Left lung (tissue), 10 donors: ENCODE data around the gene SEMA6D. TPM values are rescaled to one million over a fixed set of nuclear protein-coding genes. Genes with fewer than 3 reads are reported as not detected.

Experiments used
- ATAC-seq: fragments of 200-7000 bp; cut with Tn5 transposase; one replicate; pipeline ENCODE4 v1.9.1; 2020; ENCODE audit warnings: moderate library complexity
- DNase-seq, 4 donors: peaks; one replicate each; pipeline ENCODE4 v3.0.0-alpha.2; 2013 to 2020
- H3K27ac ChIP-seq, 2 donors: fragments of 200-600 bp; sonication (generic) in 1 of 2; one replicate each; pipeline versions ENCODE4 v1.5.0 to v1.8.0; 2020 to 2021
- H3K27me3 ChIP-seq, 2 donors: fragments of 200-600 bp; sonication (generic) in 1 of 2; one replicate each; pipeline versions ENCODE4 v1.5.0 to v1.8.0; 2020 to 2021
- H3K36me3 ChIP-seq, 2 donors: fragments of 200-600 bp; sonication (generic) in 1 of 2; one replicate each; pipeline versions ENCODE4 v1.5.0 to v1.8.0; 2020 to 2021
- H3K4me1 ChIP-seq, 2 donors: fragments of 200-600 bp; one replicate each; pipeline ENCODE4 v1.8.0; 2021
- H3K4me3 ChIP-seq, 2 donors: fragments of 200-600 bp; sonication (generic) in 1 of 2; one replicate each; pipeline versions ENCODE4 v1.5.0 to v1.8.0; 2020 to 2021; ENCODE audit warnings: mild to moderate bottlenecking in 1 of 2
- H3K9me3 ChIP-seq, 2 donors: fragments of 200-600 bp; sonication (generic) in 1 of 2; one replicate each; pipeline versions ENCODE4 v1.5.0 to v1.8.0; 2020 to 2021
- CTCF ChIP-seq, 2 donors: fragments of 200-600 bp; sonication (generic) in 1 of 2; IDR thresholded peaks; one replicate each; pipeline versions ENCODE4 v1.5.0 to v1.8.0; 2021; ENCODE audit warnings: antibody characterized with exemption in 2 of 2
- intact Hi-C, 2 donors: fragments of 100-400 bp; cut with DNase I; formaldehyde crosslinking; loops; one replicate each; pipeline versions ENCODE4 v1.11.2 to v1.14.2; 2022
- polyA plus RNA-seq, 6 donors: library from polyadenylated mRNA; unstranded; fragments of 120-200 nt; gene quantifications; one replicate each; pipeline ENCODE4 v1.2.1, GENCODE V29; 2013; ENCODE audit not compliant: insufficient read length in 6 of 6
- total RNA-seq, 2 donors: library from RNA; stranded (reverse); fragmentation: NEBNext Ultra II Directional; extraction: Animal tissue kit (Norgen Biotek cat#: 25700); gene quantifications; one replicate each; pipeline ENCODE4 v1.2.1, GENCODE V29; 2021
- donor health status: DM: no; HTN: yes; CAD: no.
- donor health status: DM: no; HTN: no; CAD: no.

Gene SEMA6D
- total and polyA plus RNA-seq, 8 donors, result 5.9 to 48.2 (median 39.6) TPM

GRCh38 chr15:47792231-47792630 is 74.9 kb downstream of the SEMA6D start:
- Histone ChIP-seq H3K4me1 (no peaks in the 10 kb centered on the region), H3K36me3 (no peaks in the 10 kb centered on the region), H3K27me3 (no peaks in the 10 kb centered on the region), H3K4me3 (no peak overlapping the region), H3K9me3 (no peaks in the 10 kb centered on the region), H3K27ac (no peak overlapping the region)
- TF ChIP-seq CTCF (IDR thresholded peaks at IDR 0.05), result no peak
- ATAC-seq (no peak), DNase-seq (no peak)
- intact Hi-C loops, result no loop called here

GRCh38 chr15:47794252-47794914 is 77.1 kb downstream of the SEMA6D start:
- H3K27me3 ChIP-seq, result no peaks in the 10 kb centered on the region
- TF ChIP-seq CTCF (IDR thresholded peaks at IDR 0.05), result no peak
- no peaks in the 10 kb centered on the region for H3K4me1 ChIP-seq
- intact Hi-C loops, result no loop called here
- DNase-seq (no peak), ATAC-seq (no peak)
- H3K4me3 ChIP-seq, result no peak overlapping the region
- no peaks in the 10 kb centered on the region for H3K9me3 ChIP-seq
- H3K36me3 ChIP-seq, result no peaks in the 10 kb centered on the region
- no peak overlapping the region for H3K27ac ChIP-seq

- no peak overlapping the region for H3K4me3 ChIP-seq
- TF ChIP-seq CTCF (IDR thresholded peaks at IDR 0.05), result no peak
- DNase-seq, result no peak
- no peaks in the 10 kb centered on the region for H3K36me3 ChIP-seq
- no peaks in the 10 kb centered on the region for H3K9me3 ChIP-seq
- intact Hi-C loops, result no loop called here
- no peaks in the 10 kb centered on the region for H3K4me1 ChIP-seq
- no peak overlapping the region for H3K27ac ChIP-seq
- ATAC-seq, result no peak
- no peaks in the 10 kb centered on the region for H3K27me3 ChIP-seq
Measured at GRCh38 chr15:47795864-47796263, 78.6 kb downstream of the SEMA6D start.

- TF ChIP-seq CTCF (IDR thresholded peaks at IDR 0.05), result no peak
- H3K36me3 ChIP-seq, result no peaks in the 10 kb centered on the region
- H3K27me3 ChIP-seq, result no peaks in the 10 kb centered on the region
- H3K27ac ChIP-seq, result no peak overlapping the region
- H3K4me3 ChIP-seq, result no peak overlapping the region
- intact Hi-C loops, result no loop called here
- no peak for DNase-seq
- H3K4me1 ChIP-seq, result no peaks in the 10 kb centered on the region
- no peak for ATAC-seq
- H3K9me3 ChIP-seq, result no peaks in the 10 kb centered on the region
Measured at GRCh38 chr15:47796339-47796738, 79.0 kb downstream of the SEMA6D start.

GRCh38 chr15:47796830-47797229 is 79.5 kb downstream of the SEMA6D start:
- TF ChIP-seq CTCF (IDR thresholded peaks at IDR 0.05), result no peak
- no peak for ATAC-seq
- Histone ChIP-seq H3K27ac (no peak overlapping the region), H3K36me3 (no peaks in the 10 kb centered on the region), H3K4me3 (no peak overlapping the region), H3K4me1 (no peaks in the 10 kb centered on the region), H3K9me3 (no peaks in the 10 kb centered on the region), H3K27me3 (no peaks in the 10 kb centered on the region)
- intact Hi-C loops, result no loop called here
- DNase-seq, result no peak
